CD4-positive, CD25-positive, alpha-beta regulatory T cell (primary cell): ENCODE measurements around the gene PDS5B. TPM values are rescaled to one million over a fixed set of nuclear protein-coding genes. Genes with fewer than 3 reads are reported as not detected.
A peak's percentile ranks its signal among the peaks of the same experiment; 100 is the strongest.

Source experiments
- ATAC-seq, 2 donors: fragments of 150-1000 bp; cut with Tn5 transposase; one replicate each; pipeline ENCODE4 v1.10.0; 2021; ENCODE audit warnings: low read depth in 2 of 2, moderate number of reproducible peaks in 2 of 2, moderate library complexity in 1 of 2
- DNase-seq, 3 donors: peaks; one replicate each; pipeline versions ENCODE4 v3.0.0 to v3.0.0-alpha.2; 2012 to 2022; ENCODE audit warnings: mixed read lengths in 1 of 3
- H3K27ac ChIP-seq: one replicate; pipeline ENCODE4 v1.7.0; 2013; ENCODE audit warnings: mild to moderate bottlenecking, low read length; ENCODE audit not compliant: insufficient read depth, poor library complexity, severe bottlenecking
- H3K27me3 ChIP-seq: one replicate; pipeline ENCODE4 v1.7.0; 2013; ENCODE audit warnings: low read length; ENCODE audit not compliant: control insufficient read depth, insufficient read depth
- H3K36me3 ChIP-seq: one replicate; pipeline ENCODE4 v1.7.0; 2013; ENCODE audit warnings: mild to moderate bottlenecking, low read length, moderate library complexity; ENCODE audit not compliant: control insufficient read depth, insufficient read depth
- H3K4me1 ChIP-seq: 2 replicates; pipeline ENCODE4 v1.7.0; 2013; ENCODE audit warnings: mild to moderate bottlenecking, low read length; ENCODE audit not compliant: insufficient read depth, control insufficient read depth, poor library complexity, severe bottlenecking
- H3K4me3 ChIP-seq: one replicate; pipeline ENCODE4 v1.7.0; 2013; ENCODE audit warnings: low read depth, mild to moderate bottlenecking, low read length, moderate library complexity
- H3K9me3 ChIP-seq, 2 experiments: 1 replicate in 1 of 2; 2 replicates in 1 of 2; pipeline ENCODE4 v1.7.0; 2013; ENCODE audit warnings: low read length in 2 of 2, mild to moderate bottlenecking in 1 of 2, moderate library complexity in 1 of 2; ENCODE audit not compliant: control insufficient read depth in 2 of 2
- H3K27ac Mint-ChIP-seq, 3 donors: one replicate each; pipeline ENCODE4 v1.8.0; 2020 to 2022; ENCODE audit warnings: mild to moderate bottlenecking in 3 of 3, mixed read lengths in 3 of 3, moderate library complexity in 2 of 3
- H3K27me3 Mint-ChIP-seq: one replicate; pipeline ENCODE4 v1.8.0; 2022; ENCODE audit warnings: mild to moderate bottlenecking, mixed read lengths
- H3K36me3 Mint-ChIP-seq: one replicate; pipeline ENCODE4 v1.8.0; 2020; ENCODE audit warnings: mixed read lengths
- H3K4me1 Mint-ChIP-seq, 4 donors: one replicate each; pipeline ENCODE4 v1.8.0; 2020 to 2022; ENCODE audit warnings: mixed read lengths in 4 of 4, mild to moderate bottlenecking in 1 of 4
- H3K4me3 Mint-ChIP-seq, 4 donors: one replicate each; pipeline ENCODE4 v1.8.0; 2020 to 2022; ENCODE audit warnings: mild to moderate bottlenecking in 4 of 4, mixed read lengths in 4 of 4, moderate library complexity in 3 of 4
- H3K9me3 Mint-ChIP-seq, 7 donors: one replicate each; pipeline ENCODE4 v1.8.0; 2020 to 2022; ENCODE audit warnings: mixed read lengths in 7 of 7, mild to moderate bottlenecking in 3 of 7, moderate library complexity in 2 of 7
- polyA plus RNA-seq, 4 donors: library from polyadenylated mRNA; unstranded; fragments of 300-500 nt; fragmentation: Illumina TruSeq; gene quantifications; one replicate each; pipeline ENCODE4 v1.2.3, GENCODE V29; 2021
- total RNA-seq: library from RNA; stranded (reverse); gene quantifications from one replicate; pipeline ENCODE4 v1.2.3, GENCODE V29; 2022

Gene PDS5B
- total and polyA plus RNA-seq, 5 donors from 2014 or later = 28.6 to 51.4 (median 34.5) TPM

DNA sequence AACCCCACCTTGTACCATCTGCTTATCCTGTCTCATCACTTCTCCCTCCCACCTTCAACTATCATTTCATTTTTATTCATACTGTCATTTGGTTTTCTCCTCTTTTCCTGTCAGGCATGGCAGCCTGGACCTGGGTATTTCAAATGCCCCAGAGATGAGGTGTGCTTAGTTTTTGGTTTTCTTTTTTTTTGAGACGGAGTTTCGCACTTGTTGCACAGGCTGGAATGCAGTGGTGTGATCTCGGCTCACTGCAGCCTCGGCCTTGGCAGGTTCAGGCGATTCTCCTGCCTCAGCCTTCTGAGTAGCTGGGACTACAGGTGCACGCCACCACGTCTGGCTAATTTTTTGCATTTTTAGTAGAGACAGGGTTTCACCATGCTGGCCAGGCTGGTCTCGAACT, 5.8 kb downstream of the PDS5B start:
- Histone ChIP-seq H3K27me3 (no peaks in the 10 kb centered on the region), H3K4me1 (peaks cover 17% of the 10 kb centered on the region), H3K4me3 (no peak overlapping the region), H3K9me3 (no peaks in the 10 kb centered on the region), H3K36me3 (peaks cover 3% of the 10 kb centered on the region), H3K27ac (no peak overlapping the region)
- Mint-ChIP-seq H3K4me1 (peaks cover 60 to 80% (median 68%) of the 10 kb centered on the region in 4 donors), H3K9me3 (no peaks in the 10 kb centered on the region), H3K4me3 (peak overlapping the region in 1 of 4 donors; percentile 4), H3K36me3 (no peaks in the 10 kb centered on the region), H3K27ac (peak overlapping the region in 1 of 3 donors; percentile 77), H3K27me3 (peaks cover 4% of the 10 kb centered on the region)
- ATAC-seq (no peak), DNase-seq (no peak)

DNA sequence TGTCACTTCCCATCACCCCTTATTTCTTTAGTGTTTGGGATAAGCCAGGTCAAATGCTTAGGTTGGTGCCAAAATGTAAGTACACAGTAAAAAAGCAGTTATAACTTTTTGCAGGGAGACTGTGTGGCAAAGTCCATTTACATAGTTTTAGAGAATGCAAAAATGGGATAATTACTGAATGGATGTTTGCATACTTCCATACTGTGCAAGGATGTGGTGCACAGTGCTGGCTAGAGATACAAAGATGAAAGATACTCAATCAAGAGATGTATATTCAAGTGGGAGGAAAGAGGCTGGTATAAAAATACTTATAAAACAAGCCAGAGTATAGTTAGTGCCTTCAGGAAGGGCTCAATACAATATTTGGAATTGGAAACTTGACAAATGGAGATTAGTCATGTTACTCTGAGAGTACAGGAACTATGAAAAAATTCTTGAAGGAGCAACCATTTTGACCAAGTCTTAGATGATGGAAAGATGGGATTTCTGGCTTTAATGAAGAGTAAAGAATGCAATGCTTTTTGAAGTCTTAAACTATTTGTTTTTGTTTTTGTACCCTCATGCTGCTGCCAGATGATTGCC, 8.0 kb downstream of the PDS5B start:
- peak overlapping the region in 1 of 3 donors; percentile 50 for H3K27ac Mint-ChIP-seq

DNA sequence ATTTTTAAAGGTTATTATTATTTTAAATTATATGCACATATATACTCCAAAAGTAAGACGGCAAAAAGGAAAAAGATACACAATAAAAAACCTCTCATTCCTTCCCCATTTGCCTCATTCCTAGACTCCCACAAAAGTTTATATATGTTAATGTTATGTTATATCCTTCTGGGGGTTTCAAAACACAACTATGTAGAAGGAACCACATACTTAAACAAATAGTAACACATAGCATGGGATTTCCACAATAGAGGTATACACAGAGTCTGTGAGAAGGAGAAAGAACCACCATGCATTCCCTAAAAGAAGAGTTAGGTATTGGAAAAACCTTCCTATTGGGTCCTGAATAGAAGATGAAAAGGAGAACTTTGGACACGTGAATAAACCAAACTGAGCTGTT, 9.1 kb downstream of the PDS5B start:
- peaks cover 5% of the 10 kb centered on the region for H3K4me1 ChIP-seq
- no peaks in the 10 kb centered on the region for H3K27me3 ChIP-seq
- no peak overlapping the region for H3K27ac ChIP-seq
- H3K4me1 Mint-ChIP-seq = peaks cover 38 to 61% (median 47%) of the 10 kb centered on the region in 4 donors
- no peak for ATAC-seq
- peaks cover 0 to 5% (median 2%) of the 10 kb centered on the region in 7 donors for H3K9me3 Mint-ChIP-seq
- peaks cover 6% of the 10 kb centered on the region for H3K36me3 Mint-ChIP-seq
- H3K36me3 ChIP-seq = peaks cover 3% of the 10 kb centered on the region
- no peaks in the 10 kb centered on the region for H3K9me3 ChIP-seq
- no peak for DNase-seq
- no peak overlapping the region for H3K27ac Mint-ChIP-seq
- H3K27me3 Mint-ChIP-seq = no peaks in the 10 kb centered on the region
- H3K4me3 Mint-ChIP-seq = peak overlapping the region in 1 of 4 donors; percentile 33
- no peak overlapping the region for H3K4me3 ChIP-seq

More for the DNA sequence above, 8.0 kb downstream of the PDS5B start:
- no peak for DNase-seq
- H3K4me1 ChIP-seq = peaks cover 5% of the 10 kb centered on the region
- ATAC-seq = no peak
- Mint-ChIP-seq H3K9me3 (no peaks in the 10 kb centered on the region), H3K4me1 (peaks cover 39 to 60% (median 50%) of the 10 kb centered on the region in 4 donors), H3K4me3 (no peak overlapping the region), H3K27me3 (no peaks in the 10 kb centered on the region), H3K36me3 (no peaks in the 10 kb centered on the region)
- no peak overlapping the region for H3K4me3 ChIP-seq
- H3K36me3 ChIP-seq = peaks cover 3% of the 10 kb centered on the region
- H3K9me3 ChIP-seq = no peaks in the 10 kb centered on the region
- H3K27me3 ChIP-seq = no peaks in the 10 kb centered on the region
- no peak overlapping the region for H3K27ac ChIP-seq

DNA sequence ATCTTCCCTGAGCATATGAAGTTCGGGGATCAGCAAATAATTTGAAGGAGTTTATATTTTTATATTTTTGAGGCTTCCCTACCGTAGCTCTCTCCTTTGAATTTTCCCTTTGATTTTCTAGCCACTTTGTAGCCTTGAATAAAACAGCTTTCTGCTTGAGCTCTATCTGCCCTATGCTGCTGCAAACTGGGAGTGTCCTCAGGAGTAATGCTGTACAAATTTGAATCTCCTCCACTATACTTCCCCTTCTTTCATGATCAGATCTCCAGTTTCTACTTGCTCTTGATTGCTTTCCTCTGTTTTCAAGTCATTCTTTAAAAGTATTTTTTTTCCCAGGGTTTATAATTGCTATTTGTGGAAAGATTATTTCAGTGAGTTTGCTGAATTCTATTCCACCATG, 14.6 kb downstream of the PDS5B start:
- H3K36me3 Mint-ChIP-seq = peaks cover 20% of the 10 kb centered on the region
- Histone ChIP-seq H3K4me1 (peaks cover 5% of the 10 kb centered on the region), H3K4me3 (no peak overlapping the region), H3K27me3 (no peaks in the 10 kb centered on the region), H3K27ac (no peak overlapping the region), H3K9me3 (peaks cover 0 to 2% of the 10 kb centered on the region in 2 experiments), H3K36me3 (peaks cover 3% of the 10 kb centered on the region)
- H3K27me3 Mint-ChIP-seq = no peaks in the 10 kb centered on the region
- no peak overlapping the region for H3K4me3 Mint-ChIP-seq
- ATAC-seq = no peak
- no peak for DNase-seq
- H3K27ac Mint-ChIP-seq = no peak overlapping the region
- peaks cover 0 to 33% (median 8%) of the 10 kb centered on the region in 7 donors for H3K9me3 Mint-ChIP-seq
- H3K4me1 Mint-ChIP-seq = peaks cover 28 to 61% (median 41%) of the 10 kb centered on the region in 4 donors

DNA sequence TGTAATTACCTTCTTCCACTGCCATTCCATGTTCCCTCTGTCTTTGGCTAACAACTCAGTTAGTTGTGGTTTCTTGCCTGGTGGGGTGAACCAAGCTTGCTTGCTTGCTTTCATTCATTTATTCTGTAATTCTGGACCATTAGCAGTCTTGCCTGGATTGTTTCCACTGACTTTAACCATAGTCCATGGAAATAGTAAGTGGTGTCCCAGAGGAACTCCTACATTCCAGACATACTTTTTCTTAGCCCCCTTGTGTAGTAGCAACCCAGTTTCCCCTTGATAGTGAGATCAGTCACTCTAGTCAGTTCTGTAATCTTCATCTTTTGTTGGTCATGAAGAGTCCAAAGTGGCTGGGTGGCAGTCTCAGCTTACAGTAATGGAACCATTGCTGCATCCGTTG, 23.2 kb downstream of the PDS5B start:
- no peaks in the 10 kb centered on the region for H3K27me3 Mint-ChIP-seq

DNA sequence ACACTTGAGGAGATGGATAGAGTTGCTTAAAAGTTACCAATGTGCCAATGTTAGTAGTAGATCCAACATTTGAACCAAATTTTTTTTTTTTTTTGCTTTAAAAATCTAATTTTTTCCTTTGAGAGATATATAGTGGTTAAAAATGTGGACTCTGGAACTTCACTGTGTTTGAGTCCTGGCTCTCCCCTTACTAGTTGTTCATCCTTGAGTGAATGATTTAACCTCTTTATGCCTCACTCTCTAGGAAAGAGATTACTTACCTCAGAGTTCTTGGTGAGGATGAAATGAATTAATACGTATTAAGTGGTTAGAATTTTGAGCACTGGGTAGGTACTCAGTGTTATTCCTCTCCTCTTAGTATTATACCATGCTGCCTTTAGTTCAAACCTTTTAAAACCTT, 24.3 kb downstream of the PDS5B start:
- Mint-ChIP-seq H3K4me3 (no peak overlapping the region), H3K9me3 (peaks cover 0 to 37% (median 12%) of the 10 kb centered on the region in 7 donors), H3K36me3 (peaks cover 31% of the 10 kb centered on the region), H3K27ac (no peak overlapping the region), H3K4me1 (peaks cover 37 to 61% (median 52%) of the 10 kb centered on the region in 4 donors), H3K27me3 (no peaks in the 10 kb centered on the region)
- Histone ChIP-seq H3K27ac (no peak overlapping the region), H3K9me3 (peaks cover 6 to 10% of the 10 kb centered on the region in 2 experiments), H3K36me3 (no peaks in the 10 kb centered on the region), H3K27me3 (no peaks in the 10 kb centered on the region), H3K4me1 (peaks cover 5% of the 10 kb centered on the region), H3K4me3 (no peak overlapping the region)
- no peak for DNase-seq
- no peak for ATAC-seq

More for the DNA sequence above, 23.2 kb downstream of the PDS5B start:
- ATAC-seq = no peak
- H3K4me3 ChIP-seq = no peak overlapping the region
- H3K4me1 Mint-ChIP-seq = peaks cover 32 to 65% (median 48%) of the 10 kb centered on the region in 4 donors
- H3K4me1 ChIP-seq = peaks cover 5% of the 10 kb centered on the region
- H3K9me3 Mint-ChIP-seq = peaks cover 0 to 37% (median 16%) of the 10 kb centered on the region in 7 donors
- peaks cover 33% of the 10 kb centered on the region for H3K36me3 Mint-ChIP-seq
- H3K27me3 ChIP-seq = no peaks in the 10 kb centered on the region
- H3K36me3 ChIP-seq = no peaks in the 10 kb centered on the region
- H3K4me3 Mint-ChIP-seq = peak overlapping the region in 2 of 4 donors; percentile 3 to 73
- H3K27ac Mint-ChIP-seq = no peak overlapping the region
- peaks cover 6 to 10% of the 10 kb centered on the region in 2 experiments for H3K9me3 ChIP-seq
- no peak for DNase-seq
- no peak overlapping the region for H3K27ac ChIP-seq

DNA sequence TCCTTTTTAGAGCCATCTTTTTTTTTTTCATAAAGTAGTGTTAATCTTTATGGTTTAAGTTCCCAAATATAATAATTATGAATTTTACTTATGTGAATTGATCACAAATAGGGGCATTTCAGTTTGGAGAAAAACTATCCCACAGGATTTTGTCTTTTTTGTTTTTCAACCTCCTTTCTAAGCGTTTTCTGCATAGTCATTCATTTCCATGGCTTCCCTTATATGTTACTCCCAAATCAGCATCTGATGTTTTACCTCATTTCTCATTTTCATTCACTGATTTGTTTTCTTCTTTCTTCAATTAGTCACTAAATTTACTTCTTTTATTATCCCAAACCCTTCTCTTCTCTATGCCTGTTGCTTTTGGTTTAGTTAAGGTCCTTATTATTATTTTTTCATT, 24.7 kb downstream of the PDS5B start:
- H3K4me1 Mint-ChIP-seq = peaks cover 39 to 57% (median 52%) of the 10 kb centered on the region in 4 donors
- Histone ChIP-seq H3K4me3 (no peak overlapping the region), H3K27me3 (no peaks in the 10 kb centered on the region), H3K4me1 (peaks cover 5% of the 10 kb centered on the region), H3K36me3 (no peaks in the 10 kb centered on the region), H3K27ac (no peak overlapping the region), H3K9me3 (peaks cover 6 to 10% of the 10 kb centered on the region in 2 experiments)
- DNase-seq (no peak), ATAC-seq (no peak)
- no peak overlapping the region for H3K4me3 Mint-ChIP-seq
- H3K27me3 Mint-ChIP-seq = no peaks in the 10 kb centered on the region
- H3K36me3 Mint-ChIP-seq = peaks cover 31% of the 10 kb centered on the region
- H3K9me3 Mint-ChIP-seq = peaks cover 0 to 33% (median 10%) of the 10 kb centered on the region in 7 donors
- H3K27ac Mint-ChIP-seq = peak overlapping the region in 1 of 3 donors; percentile 61
